GM18499 (cell line): Measurements from ENCODE around the gene GPSM1.

Experiments
- ATAC-seq: cut with Tn5 transposase; IDR thresholded peaks from one replicate; pipeline ENCODE4 v1.9.1; 2021; ENCODE audit warnings: moderate number of reproducible peaks; ENCODE audit not compliant: insufficient read depth, unreplicated experiment

The GPSM1 gene

GRCh38 chr9:136355616-136356557 lies 28.5 kb downstream of the GPSM1 start:
- no peak for ATAC-seq

- no peak for ATAC-seq
Measured at GRCh38 chr9:136357202-136357725, 29.9 kb downstream of the GPSM1 start.

- ATAC-seq = no peak
Measured at GRCh38 chr9:136358016-136358415, 30.7 kb downstream of the GPSM1 start.

GRCh38 chr9:136358888-136359287 lies 31.5 kb downstream of the GPSM1 start:
- no peak for ATAC-seq

- no peak for ATAC-seq
Measured at GRCh38 chr9:136359774-136360718, 32.7 kb downstream of the GPSM1 start.

GRCh38 chr9:136361047-136361753 lies 33.9 kb downstream of the GPSM1 start:
- no peak for ATAC-seq

GRCh38 chr9:136361754-136362449 lies 34.6 kb downstream of the GPSM1 start:
- ATAC-seq = no peak

GRCh38 chr9:136362450-136362784 lies 35.1 kb downstream of the GPSM1 start:
- no peak for ATAC-seq

- peak; percentile 43 for ATAC-seq
Measured at GRCh38 chr9:136363106-136363948, 36.0 kb downstream of the GPSM1 start, which contains the start of gene DNLZ. DNLZ (minus strand) TSS chr9:136363744; CDS start chr9:136363714, 30 bp downstream.

GRCh38 chr9:136363949-136364748 lies 36.8 kb downstream of the GPSM1 start:
- ATAC-seq = no peak

GRCh38 chr9:136364942-136365774 lies 37.8 kb downstream of the GPSM1 start:
- ATAC-seq = no peak

GRCh38 chr9:136365775-136366222 lies 38.5 kb downstream of the GPSM1 start:
- no peak for ATAC-seq

- no peak for ATAC-seq
Measured at GRCh38 chr9:136366826-136367225, 39.5 kb downstream of the GPSM1 start.

- no peak for ATAC-seq
Measured at GRCh38 chr9:136367296-136368145, 40.2 kb downstream of the GPSM1 start.

- no peak for ATAC-seq
Measured at GRCh38 chr9:136368190-136368589, 40.9 kb downstream of the GPSM1 start.

GRCh38 chr9:136370037-136370436 lies 42.7 kb downstream of the GPSM1 start:
- ATAC-seq = no peak
